H9 (cell line): ENCODE results near the gene VTA1. TPM values are rescaled to one million over a fixed set of nuclear protein-coding genes. Genes with fewer than 3 reads are reported as not detected.

ENCODE experiments used
- DNase-seq: peaks from one replicate; pipeline ENCODE4 v3.0.0-alpha.2; 2017
- H2AFZ ChIP-seq: one replicate; pipeline ENCODE4 v1.6.1; 2013; ENCODE audit warnings: mild to moderate bottlenecking, low read length, control low read depth, moderate library complexity
- H2AK5ac ChIP-seq: 2 replicates; pipeline ENCODE4 v1.6.1; 2013; ENCODE audit warnings: low read length, control low read depth, mixed read lengths; ENCODE audit not compliant: insufficient read length
- H2BK120ac ChIP-seq: one replicate; pipeline ENCODE4 v1.6.1; 2013; ENCODE audit warnings: low read depth, mild to moderate bottlenecking, low read length, control low read depth, inconsistent platforms; ENCODE audit not compliant: poor library complexity, severe bottlenecking
- H2BK12ac ChIP-seq: 2 replicates; pipeline ENCODE4 v1.6.1; 2013; ENCODE audit warnings: low read length, control low read depth, mixed read lengths, low read depth; ENCODE audit not compliant: insufficient read length
- H2BK15ac ChIP-seq: 2 replicates; pipeline ENCODE4 v1.6.1; 2013; ENCODE audit warnings: low read depth, low read length, control low read depth
- H2BK20ac ChIP-seq: one replicate; pipeline ENCODE4 v1.6.1; 2013; ENCODE audit warnings: low read depth, mild to moderate bottlenecking, low read length, control low read depth, inconsistent platforms; ENCODE audit not compliant: poor library complexity, severe bottlenecking
- H2BK5ac ChIP-seq: 2 replicates; pipeline ENCODE4 v1.6.1; 2013; ENCODE audit warnings: low read length, control low read depth, mixed read lengths; ENCODE audit not compliant: insufficient read length
- H3K14ac ChIP-seq: 2 replicates; pipeline ENCODE4 v1.6.1; 2013; ENCODE audit warnings: low read length, control low read depth; ENCODE audit not compliant: insufficient read depth
- H3K18ac ChIP-seq: 2 replicates; pipeline ENCODE4 v1.6.1; 2013; ENCODE audit warnings: low read depth, mild to moderate bottlenecking, mixed read lengths, low read length, control low read depth; ENCODE audit not compliant: insufficient read length
- H3K23ac ChIP-seq: 2 replicates; pipeline ENCODE4 v1.6.1; 2013; ENCODE audit warnings: low read length, control low read depth, mixed read lengths, low read depth; ENCODE audit not compliant: insufficient read length
- H3K23me2 ChIP-seq: 2 replicates; pipeline ENCODE4 v1.6.1; 2013; ENCODE audit warnings: low read depth, mild to moderate bottlenecking, mixed read lengths, low read length, control low read depth; ENCODE audit not compliant: insufficient read length, poor library complexity, severe bottlenecking
- H3K27ac ChIP-seq: 2 replicates; pipeline ENCODE4 v1.5.1; 2013; ENCODE audit warnings: low read length, control low read depth, mixed read lengths, low read depth; ENCODE audit not compliant: insufficient read length
- H3K27me3 ChIP-seq: 2 replicates; pipeline ENCODE4 v1.6.1; 2013; ENCODE audit warnings: low read length, control low read depth, inconsistent platforms; ENCODE audit not compliant: insufficient read depth
- H3K4ac ChIP-seq: 2 replicates; pipeline ENCODE4 v1.6.1; 2013; ENCODE audit warnings: low read depth, mild to moderate bottlenecking, control low read depth, inconsistent platforms, low read length, moderate library complexity
- H3K4me1 ChIP-seq: 2 replicates; pipeline ENCODE4 v1.6.1; 2013; ENCODE audit warnings: low read length, control low read depth, inconsistent platforms; ENCODE audit not compliant: insufficient read depth
- H3K4me2 ChIP-seq: 2 replicates; pipeline ENCODE4 v1.6.1; 2013; ENCODE audit warnings: low read length, control low read depth, mixed read lengths; ENCODE audit not compliant: insufficient read length, insufficient read depth
- H3K56ac ChIP-seq: 2 replicates; pipeline ENCODE4 v1.6.1; 2013; ENCODE audit warnings: low read depth, mild to moderate bottlenecking, mixed read lengths, low read length, control low read depth; ENCODE audit not compliant: insufficient read length
- H3K79me1 ChIP-seq: 2 replicates; pipeline ENCODE4 v1.6.1; 2013; ENCODE audit warnings: low read depth, mild to moderate bottlenecking, moderate library complexity, low read length, control low read depth, inconsistent platforms; ENCODE audit not compliant: insufficient read depth, poor library complexity, severe bottlenecking
- H3K79me2 ChIP-seq: 2 replicates; pipeline ENCODE4 v1.6.1; 2013; ENCODE audit warnings: low read length, control low read depth, inconsistent platforms; ENCODE audit not compliant: insufficient read depth
- H3K9ac ChIP-seq: 2 replicates; pipeline ENCODE4 v1.6.1; 2013; ENCODE audit warnings: low read length, control low read depth, mixed read lengths; ENCODE audit not compliant: insufficient read length; ENCODE audit errors: extremely low read depth
- H3K9me3 ChIP-seq: one replicate; pipeline ENCODE4 v1.6.1; 2013; ENCODE audit warnings: low read depth, low read length, inconsistent platforms; ENCODE audit not compliant: control insufficient read depth
- H3T11ph ChIP-seq: one replicate; pipeline ENCODE4 v1.6.1; 2013; ENCODE audit warnings: mild to moderate bottlenecking, low read length, control low read depth, inconsistent platforms
- H4K20me1 ChIP-seq: one replicate; pipeline ENCODE4 v1.6.1; 2013; ENCODE audit not compliant: control insufficient read depth, insufficient read length, insufficient read depth
- H4K5ac ChIP-seq: 2 replicates; pipeline ENCODE4 v1.6.1; 2013; ENCODE audit warnings: low read depth, mild to moderate bottlenecking, mixed read lengths, low read length, control low read depth; ENCODE audit not compliant: insufficient read length
- H4K8ac ChIP-seq: replicated peaks from 2 replicates; pipeline ENCODE4 v1.6.1; 2013; ENCODE audit warnings: low read length, control low read depth, mixed read lengths, low read depth; ENCODE audit not compliant: insufficient read length
- H4K91ac ChIP-seq: 2 replicates; pipeline ENCODE4 v1.6.1; 2013; ENCODE audit warnings: low read depth, mild to moderate bottlenecking, moderate library complexity, mixed read lengths, low read length, control low read depth; ENCODE audit not compliant: insufficient read length
- H3K27ac Mint-ChIP-seq, 3 experiments: 2 replicates in 2 of 3; 3 replicates in 1 of 3; pipeline ENCODE4 v1.8.0; 2020 to 2021; ENCODE audit warnings: mixed read lengths in 3 of 3, mild to moderate bottlenecking in 1 of 3, moderate library complexity in 1 of 3
- H3K27me3 Mint-ChIP-seq: 2 replicates; pipeline ENCODE4 v1.8.0; 2021; ENCODE audit warnings: low read depth, mild to moderate bottlenecking, moderate library complexity, mixed read lengths
- H3K36me3 Mint-ChIP-seq, 3 experiments: 2 replicates in 2 of 3; 3 replicates in 1 of 3; pipeline ENCODE4 v1.8.0; 2020 to 2021; ENCODE audit warnings: low read depth in 3 of 3, mixed read lengths in 3 of 3; ENCODE audit not compliant: insufficient read depth in 1 of 3
- H3K4me1 Mint-ChIP-seq, 2 experiments: 2 replicates each; pipeline ENCODE4 v1.8.0; 2020; ENCODE audit warnings: mixed read lengths in 2 of 2
- H3K4me3 Mint-ChIP-seq, 2 experiments: 2 replicates in 1 of 2; 3 replicates in 1 of 2; pipeline ENCODE4 v1.8.0; 2020 to 2021; ENCODE audit warnings: mild to moderate bottlenecking in 2 of 2, mixed read lengths in 2 of 2, moderate library complexity in 1 of 2
- H3K9me3 Mint-ChIP-seq, 2 experiments: 2 replicates in 1 of 2; 3 replicates in 1 of 2; pipeline ENCODE4 v1.8.0; 2020; ENCODE audit warnings: mild to moderate bottlenecking in 2 of 2, mixed read lengths in 2 of 2, moderate library complexity in 1 of 2
- CTCF ChIP-seq: fragments of 200-600 bp; sonication (generic); conservative IDR thresholded peaks from 3 replicates; pipeline ENCODE4 v1.8.0; 2021; ENCODE audit warnings: antibody characterized with exemption, mild to moderate bottlenecking
- WGBS: extraction: QIAGEN DNeasy Blood & Tissue Kit; methylation state at CpG from one replicate; pipeline ENCODE4 v1.1.7; 2013; ENCODE audit warnings: missing lambda C conversion rate, low lambda C conversion rate, mixed read lengths; ENCODE audit not compliant: insufficient read length; ENCODE audit errors: extremely low coverage; 5-methylcytosine and 5-hydroxymethylcytosine counted together
- total RNA-seq: library from RNA; stranded (reverse); gene quantifications from 2 replicates; pipeline ENCODE4 v1.2.1, GENCODE V29; 2021

The VTA1 gene
- total RNA-seq, 1 experiment from 2014 or later: 63.1 TPM

GRCh38 chr6:142210606-142211005, 63.5 kb downstream of the VTA1 start:
- Histone ChIP-seq H4K8ac (no peak overlapping the region), H3K79me1 (no peaks in the 10 kb centered on the region), H3K23me2 (no peaks in the 10 kb centered on the region), H2BK120ac (no peak overlapping the region), H2BK5ac (no peak overlapping the region), H3K14ac (no peak overlapping the region), H2BK15ac (no peak overlapping the region), H3K18ac (no peak overlapping the region), H2BK20ac (no peak overlapping the region), H3K4ac (no peak overlapping the region), H4K20me1 (no peaks in the 10 kb centered on the region), H3K79me2 (no peaks in the 10 kb centered on the region), H3K4me1 (no peaks in the 10 kb centered on the region), H2BK12ac (no peak overlapping the region), H3K27ac (no peak overlapping the region), H2AFZ (no peak overlapping the region), H3K56ac (no peak overlapping the region), H4K5ac (no peak overlapping the region), H3T11ph (no peak overlapping the region), H3K27me3 (no peaks in the 10 kb centered on the region), H3K9me3 (peaks cover 15% of the 10 kb centered on the region), H3K4me2 (no peak overlapping the region), H3K9ac (no peak overlapping the region), H3K23ac (no peak overlapping the region), H2AK5ac (no peak overlapping the region), H4K91ac (no peak overlapping the region)
- Mint-ChIP-seq H3K4me3 (no peak overlapping the region), H3K27ac (no peak overlapping the region), H3K9me3 (peaks cover 15 to 19% of the 10 kb centered on the region in 2 experiments; a peak in 4 of 5 replicates), H3K27me3 (no peaks in the 10 kb centered on the region), H3K36me3 (peaks cover 46 to 61% (median 55%) of the 10 kb centered on the region in 3 experiments), H3K4me1 (no peaks in the 10 kb centered on the region)
- no peak for TF ChIP-seq CTCF
- no CpG with 5 or more reads among the region's 4 CpGs for WGBS
- no peak for DNase-seq
